ENCODE results near the gene RUVBL2. TPM values are rescaled to one million over a fixed set of nuclear protein-coding genes. Genes with fewer than 3 reads are reported as not detected.
A peak's percentile ranks its signal among the peaks of the same experiment; 100 is the strongest.

RUVBL2 gene
- polyA plus RNA-seq, 3 donors: 40.1 to 44.4 (median 41.9) TPM

DNA sequence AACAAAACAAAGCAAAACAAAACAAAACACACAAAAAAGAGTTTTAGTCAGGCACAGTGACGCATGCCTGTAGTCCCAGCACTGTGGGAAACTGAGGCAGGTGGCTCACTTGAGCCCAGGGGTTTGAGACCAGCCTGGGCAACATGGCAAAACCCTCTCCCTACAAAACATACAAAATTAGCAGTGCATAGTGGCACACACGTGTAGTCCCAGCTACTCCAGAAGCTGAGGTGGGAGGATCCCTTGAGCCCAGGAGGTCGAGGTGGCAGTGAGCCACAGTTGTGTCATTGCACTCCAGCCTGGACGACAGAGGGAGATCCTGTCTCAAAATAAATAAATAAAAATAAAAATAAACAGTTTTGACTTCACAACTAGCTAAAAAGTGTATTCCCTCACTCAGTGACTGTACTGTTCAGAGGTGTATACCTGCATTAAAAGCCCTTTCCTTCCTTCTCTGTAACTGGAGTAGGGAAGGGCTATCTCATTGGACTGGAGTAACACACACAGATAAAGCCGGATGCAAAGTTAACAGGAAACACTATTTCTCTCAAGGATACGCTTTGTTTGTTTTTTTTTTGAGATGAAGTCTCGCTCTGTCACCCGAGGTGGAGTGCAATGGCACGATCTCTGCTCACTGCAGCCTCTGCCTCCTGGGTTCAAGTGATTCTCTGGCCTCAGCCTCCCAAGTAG lies 42.7 kb upstream of the RUVBL2 start:
- H3K4me2 ChIP-seq (replicated peaks; ENCODE audit: extremely low read depth, low read length, poor library complexity, severe bottlenecking): no peak overlapping the region

DNA sequence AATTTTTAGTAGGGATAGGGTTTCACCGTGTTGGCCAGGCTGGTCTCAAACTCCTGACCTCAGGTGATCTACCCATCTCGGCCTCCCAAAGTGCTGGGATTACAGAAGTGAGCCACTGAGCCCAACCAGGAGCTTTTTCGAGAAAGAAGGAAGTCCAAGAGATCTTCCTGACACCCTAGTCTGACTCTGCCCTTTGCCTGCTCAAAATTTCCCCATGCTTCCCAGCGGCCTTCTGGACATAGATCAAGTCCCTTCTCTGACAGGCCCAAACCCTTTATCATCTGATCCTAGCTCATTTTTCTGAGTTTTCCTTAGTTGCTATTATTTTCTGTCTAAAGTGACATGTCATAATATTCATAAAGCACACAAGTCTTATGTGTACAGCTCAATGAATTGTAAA lies 40.5 kb upstream of the RUVBL2 start:
- no peak overlapping the region for H3K4me3 Mint-ChIP-seq

More for the DNA sequence above, 42.7 kb upstream of the RUVBL2 start:
- Mint-ChIP-seq H3K27me3 (ENCODE audit: low read depth in 3 of 3) (peaks cover 0 to 1% (median 0%) of the 10 kb centered on the region in 3 donors), H3K27ac (no peak overlapping the region), H3K4me3 (no peak overlapping the region), H3K4me1 (peaks cover 18% of the 10 kb centered on the region), H3K9me3 (peaks cover 14 to 27% (median 22%) of the 10 kb centered on the region in 7 donors), H3K36me3 (peaks cover 2 to 5% of the 10 kb centered on the region in 2 donors)
- H3K27ac ChIP-seq (ENCODE audit: low read depth in 1 of 2, low read length in 2 of 2): no peak overlapping the region
- TF ChIP-seq, protein P1, sequence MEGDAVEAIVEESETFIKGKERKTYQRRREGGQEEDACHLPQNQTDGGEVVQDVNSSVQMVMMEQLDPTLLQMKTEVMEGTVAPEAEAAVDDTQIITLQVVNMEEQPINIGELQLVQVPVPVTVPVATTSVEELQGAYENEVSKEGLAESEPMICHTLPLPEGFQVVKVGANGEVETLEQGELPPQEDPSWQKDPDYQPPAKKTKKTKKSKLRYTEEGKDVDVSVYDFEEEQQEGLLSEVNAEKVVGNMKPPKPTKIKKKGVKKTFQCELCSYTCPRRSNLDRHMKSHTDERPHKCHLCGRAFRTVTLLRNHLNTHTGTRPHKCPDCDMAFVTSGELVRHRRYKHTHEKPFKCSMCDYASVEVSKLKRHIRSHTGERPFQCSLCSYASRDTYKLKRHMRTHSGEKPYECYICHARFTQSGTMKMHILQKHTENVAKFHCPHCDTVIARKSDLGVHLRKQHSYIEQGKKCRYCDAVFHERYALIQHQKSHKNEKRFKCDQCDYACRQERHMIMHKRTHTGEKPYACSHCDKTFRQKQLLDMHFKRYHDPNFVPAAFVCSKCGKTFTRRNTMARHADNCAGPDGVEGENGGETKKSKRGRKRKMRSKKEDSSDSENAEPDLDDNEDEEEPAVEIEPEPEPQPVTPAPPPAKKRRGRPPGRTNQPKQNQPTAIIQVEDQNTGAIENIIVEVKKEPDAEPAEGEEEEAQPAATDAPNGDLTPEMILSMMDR (IDR thresholded peaks at IDR 0.05): no peak
- peaks cover 0 to 2% of the 10 kb centered on the region in 2 donors for H3K36me3 ChIP-seq (replicated peaks in 1 of 2; ENCODE audit: control insufficient read depth in 1 of 2, insufficient read depth in 2 of 2, low read length in 2 of 2)
- no peak overlapping the region for H3K4me3 ChIP-seq (replicated peaks in 1 of 3; ENCODE audit: low read depth in 2 of 3, low read length in 3 of 3)
- peaks cover 16% of the 10 kb centered on the region for H3K79me2 ChIP-seq (ENCODE audit: insufficient read depth, low read length)
- no peaks in the 10 kb centered on the region for H3K27me3 ChIP-seq (ENCODE audit: control insufficient read depth in 2 of 2, insufficient read depth in 2 of 2, low read length in 2 of 2)
- no peak overlapping the region for H2AFZ ChIP-seq (ENCODE audit: insufficient read depth, low read depth, low read length, poor library complexity, severe bottlenecking)
- intact Hi-C loops (cut with micrococcal nuclease): loop anchor here in 1 of 2 donors (5.0 kb wide), 1 partner anchor 49 kb away; the partner anchor contains the start of gene NUCB1
- DNase-seq: no peak
- no peak overlapping the region for H3K9ac ChIP-seq (ENCODE audit: insufficient read depth, low read length, poor library complexity, severe bottlenecking)
- H3K4me1 ChIP-seq (ENCODE audit: control insufficient read depth in 1 of 2, insufficient read depth in 2 of 2, low read length in 2 of 2): peaks cover 14 to 17% of the 10 kb centered on the region in 2 donors
- peaks cover 12 to 27% of the 10 kb centered on the region in 2 donors for H3K9me3 ChIP-seq (replicated peaks in 1 of 2; ENCODE audit: control insufficient read depth in 1 of 2, insufficient read depth in 1 of 2, low read length in 2 of 2)
- WGBS (ENCODE audit: insufficient coverage): 92% methylated on average over 7 of the region's 9 CpGs
- peaks cover 8% of the 10 kb centered on the region for H4K20me1 ChIP-seq (ENCODE audit: insufficient read depth, low read length)

More for the DNA sequence above, 40.5 kb upstream of the RUVBL2 start:
- Histone ChIP-seq H3K9ac (ENCODE audit: insufficient read depth, low read length, poor library complexity, severe bottlenecking) (no peak overlapping the region), H3K4me1 (ENCODE audit: control insufficient read depth in 1 of 2, insufficient read depth in 2 of 2, low read length in 2 of 2) (peaks cover 16 to 24% of the 10 kb centered on the region in 2 donors), H3K36me3 (replicated peaks in 1 of 2; ENCODE audit: control insufficient read depth in 1 of 2, insufficient read depth in 2 of 2, low read length in 2 of 2) (peaks cover 0 to 19% of the 10 kb centered on the region in 2 donors), H3K9me3 (replicated peaks in 1 of 2; ENCODE audit: control insufficient read depth in 1 of 2, insufficient read depth in 1 of 2, low read length in 2 of 2) (peaks cover 0 to 9% of the 10 kb centered on the region in 2 donors), H3K27me3 (ENCODE audit: control insufficient read depth in 2 of 2, insufficient read depth in 2 of 2, low read length in 2 of 2) (no peaks in the 10 kb centered on the region), H2AFZ (ENCODE audit: insufficient read depth, low read depth, low read length, poor library complexity, severe bottlenecking) (no peak overlapping the region), H3K4me3 (replicated peaks in 1 of 3; ENCODE audit: low read depth in 2 of 3, low read length in 3 of 3) (no peak overlapping the region), H3K4me2 (replicated peaks; ENCODE audit: extremely low read depth, low read length, poor library complexity, severe bottlenecking) (no peak overlapping the region), H4K20me1 (ENCODE audit: insufficient read depth, low read length) (peaks cover 11% of the 10 kb centered on the region), H3K79me2 (ENCODE audit: insufficient read depth, low read length) (peaks cover 32% of the 10 kb centered on the region), H3K27ac (ENCODE audit: low read depth in 1 of 2, low read length in 2 of 2) (no peak overlapping the region)
- peaks cover 0 to 3% (median 0%) of the 10 kb centered on the region in 3 donors for H3K27me3 Mint-ChIP-seq (ENCODE audit: low read depth in 3 of 3)
- H3K36me3 Mint-ChIP-seq: peaks cover 15 to 21% of the 10 kb centered on the region in 2 donors
- peak overlapping the region in 1 of 7 donors; percentile 35 for H3K27ac Mint-ChIP-seq
- peaks cover 1 to 10% (median 7%) of the 10 kb centered on the region in 7 donors for H3K9me3 Mint-ChIP-seq
- DNase-seq: no peak
- WGBS (ENCODE audit: insufficient coverage): 59% methylated on average over 3 of the region's 4 CpGs
- intact Hi-C loops (cut with micrococcal nuclease): loop anchor here in 1 of 2 donors (5.0 kb wide), 1 partner anchor 51 kb away; the partner anchor contains the start of gene NUCB1
- H3K4me1 Mint-ChIP-seq: peaks cover 30% of the 10 kb centered on the region
- TF ChIP-seq, protein P1 (IDR thresholded peaks at IDR 0.05): no peak
